GM11168 (cell line): Measurements from ENCODE around the gene SP1.
"Not testable (repeated sequence)": the region's sequence is repeated elsewhere in the genome, so short reads cannot be mapped to it uniquely, and the experiment has no call there.

Source experiments
- in situ Hi-C: fragments of 300-500 bp; cut with MboI; formaldehyde crosslinking; loops from one replicate; pipeline ENCODE4 v1.12.0; 2022; ENCODE audit warnings: low sequenced_read_pairs; ENCODE audit not compliant: unreplicated experiment

SP1 gene

DNA sequence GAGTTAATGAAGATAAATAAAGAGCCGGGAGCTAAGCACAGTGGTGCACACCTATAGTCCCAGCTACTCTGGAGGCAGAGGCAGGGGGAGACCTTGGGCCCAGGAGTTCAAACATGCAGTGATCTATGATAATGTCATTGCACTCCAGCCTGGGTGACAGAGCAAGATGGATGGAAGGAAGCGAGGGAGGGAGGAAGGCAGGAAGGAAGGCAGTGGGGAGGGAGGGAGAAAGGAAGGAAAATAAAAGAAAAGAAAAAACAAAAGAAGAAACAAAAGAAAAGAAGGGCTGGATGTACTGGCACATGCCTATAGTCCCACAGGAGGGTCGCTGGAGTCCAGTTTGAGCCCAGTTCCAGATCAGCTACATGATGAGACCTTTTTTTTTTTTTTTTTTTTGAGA, 24.9 kb upstream of the SP1 start:
- in situ Hi-C loops = no loop called here

GRCh38 chr12:53358836-53359419, 21.0 kb upstream of the SP1 start:
- in situ Hi-C loops = no loop called here

GRCh38 chr12:53361638-53362037, 18.3 kb upstream of the SP1 start:
- in situ Hi-C loops = not testable (repeated sequence)

- in situ Hi-C loops = no loop called here
Observed at GRCh38 chr12:53365245-53365904, 14.6 kb upstream of the SP1 start.

- in situ Hi-C loops = not testable (repeated sequence)
Observed at GRCh38 chr12:53373554-53374133, 6.3 kb upstream of the SP1 start.

GRCh38 chr12:53374277-53374676, 5.7 kb upstream of the SP1 start:
- in situ Hi-C loops = not testable (repeated sequence)

- in situ Hi-C loops = no loop called here
Observed at GRCh38 chr12:53376747-53377146, 3.2 kb upstream of the SP1 start.

- in situ Hi-C loops = no loop called here
Observed at GRCh38 chr12:53378222-53378621, 1.8 kb upstream of the SP1 start.

DNA sequence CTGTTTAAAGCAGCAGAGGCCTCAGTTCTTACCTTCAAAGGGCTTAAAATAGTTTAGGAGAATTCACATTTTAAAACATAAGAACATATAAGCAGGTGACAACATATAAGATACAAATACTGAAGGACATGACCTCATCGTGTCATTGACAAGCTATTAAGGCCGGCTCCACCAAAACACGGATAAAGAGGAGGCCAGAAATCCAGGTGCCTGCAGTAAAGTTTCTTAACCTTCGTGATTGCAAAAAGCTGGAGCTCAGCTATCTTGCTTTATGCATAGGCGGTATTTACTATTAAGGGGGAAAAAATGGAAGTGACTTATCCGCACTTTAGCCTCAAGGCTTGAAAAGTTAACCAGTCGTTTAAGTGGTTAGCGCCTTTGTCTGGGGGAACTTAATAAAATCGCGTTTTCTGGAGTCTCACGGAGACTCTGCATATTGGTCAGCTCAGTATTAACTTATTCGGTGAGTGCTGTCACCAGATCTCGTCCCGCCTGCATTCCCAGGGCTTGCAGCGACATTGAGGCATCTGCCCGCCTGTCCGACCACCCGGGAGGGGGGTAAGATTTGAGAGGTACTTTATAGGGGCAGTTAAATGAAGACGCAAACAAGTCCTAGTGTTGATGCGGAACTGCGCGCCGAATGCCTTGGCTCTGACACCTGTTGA, 1.1 kb upstream of the SP1 start:
- in situ Hi-C loops = no loop called here

GRCh38 chr12:53379389-53380103, 430 bp upstream of the SP1 start:
- in situ Hi-C loops = no loop called here

GRCh38 chr12:53380794-53381730, 1.1 kb downstream of the SP1 start:
- in situ Hi-C loops = no loop called here

DNA sequence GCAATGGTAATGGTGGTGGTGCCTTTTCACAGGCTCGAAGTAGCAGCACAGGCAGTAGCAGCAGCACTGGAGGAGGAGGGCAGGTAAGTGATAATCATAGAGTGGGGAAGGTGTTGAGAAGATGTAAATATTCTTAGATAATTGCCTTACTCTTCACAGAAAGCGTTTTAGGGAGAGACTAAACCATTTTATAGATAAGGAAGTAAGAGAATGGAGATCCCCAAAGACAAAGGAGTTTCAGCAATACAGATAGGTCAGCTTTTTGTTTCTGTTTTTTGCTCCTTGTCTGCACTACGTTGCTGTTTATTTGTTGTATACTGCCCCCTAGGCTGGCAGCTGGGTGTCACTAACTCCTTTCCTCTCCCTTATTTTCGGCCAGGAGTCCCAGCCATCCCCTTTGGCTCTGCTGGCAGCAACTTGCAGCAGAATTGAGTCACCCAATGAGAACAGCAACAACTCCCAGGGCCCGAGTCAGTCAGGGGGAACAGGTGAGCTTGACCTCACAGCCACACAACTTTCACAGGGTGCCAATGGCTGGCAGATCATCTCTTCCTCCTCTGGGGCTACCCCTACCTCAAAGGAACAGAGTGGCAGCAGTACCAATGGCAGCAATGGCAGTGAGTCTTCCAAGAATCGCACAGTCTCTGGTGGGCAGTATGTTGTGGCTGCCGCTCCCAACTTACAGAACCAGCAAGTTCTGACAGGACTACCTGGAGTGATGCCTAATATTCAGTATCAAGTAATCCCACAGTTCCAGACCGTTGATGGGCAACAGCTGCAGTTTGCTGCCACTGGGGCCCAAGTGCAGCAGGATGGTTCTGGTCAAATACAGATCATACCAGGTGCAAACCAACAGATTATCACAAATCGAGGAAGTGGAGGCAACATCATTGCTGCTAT, 2.0 kb downstream of the SP1 start:
- in situ Hi-C loops = no loop called here

- in situ Hi-C loops = no loop called here
Observed at GRCh38 chr12:53383258-53383657, 3.3 kb downstream of the SP1 start.

DNA sequence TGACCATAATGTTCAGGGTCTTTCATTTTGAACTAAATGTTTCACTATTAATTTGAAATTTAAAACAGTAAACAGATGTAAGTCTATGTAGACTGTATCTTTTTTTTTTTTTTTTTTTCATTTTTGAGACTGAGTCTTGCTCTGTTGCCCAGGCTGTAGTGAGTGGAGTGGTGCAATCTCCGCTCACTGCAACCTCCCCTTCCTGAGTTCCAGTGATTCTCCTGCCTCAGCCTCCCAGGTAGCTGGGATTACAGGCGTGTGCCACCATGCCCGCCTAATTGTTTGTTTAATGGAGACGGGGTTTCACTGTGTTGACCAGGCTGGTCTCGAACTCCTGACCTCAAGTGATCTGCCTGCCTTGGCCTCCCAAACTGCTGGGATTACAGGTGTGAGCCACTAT, 6.4 kb downstream of the SP1 start:
- in situ Hi-C loops = not testable (repeated sequence)

- in situ Hi-C loops = no loop called here
Observed at GRCh38 chr12:53388932-53389331, 9.0 kb downstream of the SP1 start.

GRCh38 chr12:53389702-53390101, 9.7 kb downstream of the SP1 start:
- in situ Hi-C loops = no loop called here

DNA sequence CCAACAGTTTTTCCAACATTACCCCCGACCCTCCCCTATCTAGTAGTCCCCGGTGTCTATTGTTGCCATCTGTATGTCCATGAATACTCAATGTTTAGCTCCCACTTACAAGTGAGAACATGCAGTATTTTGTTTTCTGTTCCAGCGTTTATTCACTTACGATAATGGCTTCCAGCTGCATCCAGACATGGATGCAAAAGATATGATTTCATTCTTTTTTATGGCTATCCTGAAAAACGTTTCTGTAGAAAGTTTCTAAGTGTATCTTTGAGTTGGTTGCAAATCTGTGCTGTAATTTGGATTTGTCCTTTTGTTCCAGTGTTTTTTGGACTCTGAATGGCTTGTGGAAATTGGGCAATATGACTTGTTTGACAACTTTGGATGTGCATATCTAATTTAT, 11.7 kb downstream of the SP1 start:
- in situ Hi-C loops = no loop called here

DNA sequence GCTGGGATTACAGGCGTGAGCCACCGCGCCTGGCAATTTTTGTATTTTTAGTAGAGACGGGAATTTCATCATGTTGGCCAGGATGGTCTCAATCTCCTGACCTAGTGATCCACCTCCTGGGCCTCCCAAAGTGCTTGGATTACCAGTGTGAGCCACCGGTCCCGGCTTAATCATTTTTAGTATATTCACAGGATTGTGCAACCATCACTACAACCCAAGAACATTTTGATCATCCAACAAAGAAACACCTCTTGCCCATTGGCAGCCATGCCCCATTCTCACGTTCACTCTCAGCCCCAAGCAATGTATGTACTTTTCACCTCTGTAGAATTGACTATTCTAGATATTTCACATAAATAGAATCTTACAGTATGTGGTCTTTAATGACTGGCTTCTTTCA, 19.9 kb downstream of the SP1 start:
- in situ Hi-C loops = no loop called here

DNA sequence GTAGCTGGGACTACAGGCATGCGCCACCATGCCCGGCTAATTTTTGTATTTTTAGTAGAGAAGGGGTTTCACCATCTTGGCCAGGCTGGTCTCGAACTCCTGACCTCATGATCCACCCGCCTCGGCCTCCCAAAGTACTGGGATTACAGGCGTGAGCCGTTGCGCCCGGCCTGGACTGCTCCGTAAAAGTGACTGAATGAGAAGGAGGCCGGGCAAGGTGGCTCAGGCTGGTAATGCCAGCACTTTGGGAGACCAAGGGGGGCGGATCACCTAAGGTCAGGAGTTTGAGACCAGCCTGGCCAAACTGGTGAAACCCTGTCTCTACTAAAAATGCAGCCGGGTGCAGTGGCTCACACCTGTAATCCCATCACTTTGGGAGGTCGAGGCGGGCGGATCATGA, 22.4 kb downstream of the SP1 start:
- in situ Hi-C loops = not testable (repeated sequence)
